NCI-H1105 treated with DMSO at 0.1 percent for 48 hours (cell line): Measurements from ENCODE around the gene OBSL1.

ENCODE experiments used
- DNase-seq: peaks from one replicate; lab custom pipeline; 2025; lab: John Stamatoyannopoulos, UW

OBSL1 gene

GRCh38 chr2:219548990-219549389, 22.3 kb downstream of the OBSL1 start:
- no peak for DNase-seq

GRCh38 chr2:219547621-219548020, 23.7 kb downstream of the OBSL1 start:
- no peak for DNase-seq

- no peak for DNase-seq
Observed at GRCh38 chr2:219545943-219546352, 25.4 kb downstream of the OBSL1 start.

- DNase-seq = no peak
Observed at GRCh38 chr2:219545295-219545942, 25.9 kb downstream of the OBSL1 start.

- DNase-seq = no peak
Observed at GRCh38 chr2:219544567-219544966, 26.8 kb downstream of the OBSL1 start.

GRCh38 chr2:219543596-219544358, 27.6 kb downstream of the OBSL1 start, which contains the start of the genes CHPF and TMEM198:
TSS of gene CHPF (minus strand) at chr2:219543809. CDS start at chr2:219543538, 271 bp downstream.
TSS of gene TMEM198 (plus strand) at chr2:219544028. CDS start at chr2:219544728, 700 bp downstream.
- peak; percentile 94 for DNase-seq

GRCh38 chr2:219542931-219543595, 28.3 kb downstream of the OBSL1 start:
- no peak for DNase-seq

GRCh38 chr2:219541611-219542180, 29.6 kb downstream of the OBSL1 start:
- peak; percentile 77 for DNase-seq

- no peak for DNase-seq
Observed at GRCh38 chr2:219540784-219541504, 30.4 kb downstream of the OBSL1 start.

- DNase-seq = no peak
Observed at GRCh38 chr2:219539926-219540678, 31.2 kb downstream of the OBSL1 start.

GRCh38 chr2:219538956-219539788, 32.2 kb downstream of the OBSL1 start:
- no peak for DNase-seq

GRCh38 chr2:219538504-219538951, 32.8 kb downstream of the OBSL1 start:
- DNase-seq = no peak

GRCh38 chr2:219537657-219538488, 33.5 kb downstream of the OBSL1 start:
- no peak for DNase-seq

GRCh38 chr2:219536967-219537366, 34.4 kb downstream of the OBSL1 start:
- no peak for DNase-seq

GRCh38 chr2:219536425-219536824, 34.9 kb downstream of the OBSL1 start:
- no peak for DNase-seq

GRCh38 chr2:219533930-219534661, 37.2 kb downstream of the OBSL1 start:
- no peak for DNase-seq

- DNase-seq = no peak
Observed at GRCh38 chr2:219532378-219532649, 39.0 kb downstream of the OBSL1 start.

GRCh38 chr2:219531639-219532377, 39.5 kb downstream of the OBSL1 start:
- DNase-seq = no peak
